SK-N-SH treated with all-trans-retinoic acid at 6 μM for 48 hours (cell line): ENCODE measurements around the gene SENP1.

Source experiments
- BACH2 ChIP-seq: fragments of 250-450 bp; sonication (Bioruptor Pico); IDR thresholded peaks from 2 replicates; pipeline ENCODE4 v1.9.0; 2021; ENCODE audit warnings: mild to moderate bottlenecking, borderline replicate concordance
- CREB5 ChIP-seq: fragments of 250-450 bp; sonication (Bioruptor Pico); IDR thresholded peaks from 2 replicates; pipeline ENCODE4 v1.5.1; 2020; ENCODE audit warnings: low read depth, mild to moderate bottlenecking, moderate library complexity
- CSDC2 ChIP-seq: fragments of 250-450 bp; sonication (Bioruptor Pico); IDR thresholded peaks from 2 replicates; pipeline ENCODE4 v1.5.0; 2020; ENCODE audit warnings: mild to moderate bottlenecking, moderate library complexity
- CSRNP3 ChIP-seq: fragments of 250-450 bp; sonication (Bioruptor Pico); IDR thresholded peaks from 2 replicates; pipeline ENCODE4 v1.5.1; 2021; ENCODE audit warnings: mild to moderate bottlenecking, moderate library complexity
- ISL1 ChIP-seq: fragments of 250-450 bp; sonication (Bioruptor Pico); IDR thresholded peaks from 2 replicates; pipeline ENCODE4 v2.1.2; 2022; ENCODE audit warnings: mild to moderate bottlenecking, moderate library complexity
- PATZ1 ChIP-seq: fragments of 250-450 bp; sonication (Bioruptor Pico); IDR thresholded peaks from 2 replicates; pipeline ENCODE4 v1.8.0; 2020; ENCODE audit warnings: mild to moderate bottlenecking, moderate library complexity, borderline replicate concordance
- PPARA ChIP-seq: fragments of 250-450 bp; sonication (Bioruptor Pico); IDR thresholded peaks from 2 replicates; pipeline ENCODE4 v1.5.0; 2020; ENCODE audit warnings: mild to moderate bottlenecking, borderline replicate concordance
- RARB ChIP-seq: fragments of 250-450 bp; sonication (Bioruptor Pico); IDR thresholded peaks from 2 replicates; pipeline ENCODE4 v1.8.0; 2021; ENCODE audit warnings: mild to moderate bottlenecking, moderate library complexity
- SNAI2 ChIP-seq: fragments of 250-450 bp; sonication (Bioruptor Pico); IDR thresholded peaks from 2 replicates; pipeline ENCODE4 v1.5.0; 2020; ENCODE audit warnings: mild to moderate bottlenecking, moderate library complexity
- TOX ChIP-seq: fragments of 250-450 bp; sonication (Bioruptor Pico); IDR thresholded peaks from 2 replicates; pipeline ENCODE4 v1.8.0; 2021; ENCODE audit warnings: mild to moderate bottlenecking, moderate library complexity, borderline replicate concordance
- ZFP30 ChIP-seq: fragments of 450-650 bp; formaldehyde crosslinking; IDR thresholded peaks from 2 replicates; pipeline ENCODE4 v1.5.0; 2022; ENCODE audit warnings: mild to moderate bottlenecking, moderate library complexity
- ZNF565 ChIP-seq: fragments of 450-650 bp; formaldehyde crosslinking; conservative IDR thresholded peaks from 2 replicates; pipeline ENCODE4 v1.5.0; 2020; ENCODE audit warnings: low read depth, mild to moderate bottlenecking, moderate library complexity
- ZNF70 ChIP-seq: fragments of 450-650 bp; formaldehyde crosslinking; IDR thresholded peaks from 2 replicates; pipeline ENCODE4 v1.5.0; 2020; ENCODE audit warnings: mild to moderate bottlenecking, moderate library complexity

GRCh38 chr12:48051681-48052080 lies 54.2 kb downstream of the SENP1 start:
- no peak for TF ChIP-seq SNAI2 (CRISPR knock-in tag)
- no peak for TF ChIP-seq BACH2 (CRISPR knock-in tag)
- no peak for TF ChIP-seq PATZ1 (CRISPR knock-in tag)
- no peak for TF ChIP-seq RARB (CRISPR knock-in tag)
- TF ChIP-seq ISL1 (CRISPR knock-in tag) = no peak
- TF ChIP-seq PPARA (CRISPR knock-in tag) = no peak
- no peak for TF ChIP-seq ZNF565 (CRISPR knock-in tag)
- TF ChIP-seq CREB5 (CRISPR knock-in tag) = no peak
- no peak for TF ChIP-seq ZNF70 (CRISPR knock-in tag)
- no peak for TF ChIP-seq TOX (CRISPR knock-in tag)
- TF ChIP-seq ZFP30 = no peak
- no peak for TF ChIP-seq CSRNP3
- no peak for TF ChIP-seq CSDC2 (CRISPR knock-in tag)
